Measurements from ENCODE around the gene RSPH6A.
"Not testable (repeated sequence)": the region's sequence is repeated elsewhere in the genome, so short reads cannot be mapped to it uniquely, and the experiment has no call there.

The RSPH6A gene

GRCh38 chr19:45801603-45802175 lies 13.4 kb downstream of the RSPH6A start:
- H3K9me3 ChIP-seq (ENCODE audit: control insufficient read depth, low read length) = no peaks in the 10 kb centered on the region

DNA sequence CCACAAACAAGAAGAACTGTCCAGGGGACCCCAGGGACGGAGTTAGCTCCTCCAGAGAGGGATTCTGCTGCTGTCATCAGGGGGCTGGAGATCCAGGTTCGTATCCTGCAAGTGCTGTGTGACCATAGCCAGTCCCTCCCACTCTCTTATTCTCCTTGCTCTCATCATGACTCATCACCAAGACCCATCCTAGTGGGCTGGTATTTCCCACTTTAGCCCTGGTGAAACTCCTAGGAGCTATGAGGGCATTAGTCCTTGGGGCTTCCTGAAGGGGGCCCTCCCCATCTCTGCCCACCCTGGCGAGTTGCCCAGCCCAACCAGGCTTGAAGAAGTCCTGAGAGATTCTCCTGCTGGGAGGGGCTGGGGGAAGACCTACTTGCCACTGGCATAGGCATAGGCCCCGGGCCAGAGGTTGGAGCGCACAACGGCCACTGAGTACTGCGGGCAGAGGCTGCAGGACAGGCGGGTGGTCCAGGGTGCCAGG lies 15.0 kb downstream of the RSPH6A start:
- no peak for DNase-seq
- no peaks in the 10 kb centered on the region for H3K36me3 ChIP-seq (ENCODE audit: control insufficient read depth, insufficient read depth, low read length)
- no peak overlapping the region for H3K4me3 ChIP-seq (ENCODE audit: insufficient read depth, low read depth, low read length, poor library complexity, severe bottlenecking)
- H3K27me3 ChIP-seq (replicated peaks; ENCODE audit: control insufficient read depth, insufficient read depth, low read length, poor library complexity, severe bottlenecking) = peaks cover 10% of the 10 kb centered on the region
- H3K9me3 ChIP-seq (ENCODE audit: control insufficient read depth, low read length) = no peaks in the 10 kb centered on the region
- no peaks in the 10 kb centered on the region for H3K4me1 ChIP-seq (ENCODE audit: control insufficient read depth, insufficient read depth, low read length, poor library complexity, severe bottlenecking)
- no peak overlapping the region for H3K27ac ChIP-seq (ENCODE audit: insufficient read depth, low read length, poor library complexity, severe bottlenecking)

More at GRCh38 chr19:45801603-45802175, 13.4 kb downstream of the RSPH6A start:
- Histone ChIP-seq H3K4me3 (ENCODE audit: insufficient read depth, low read depth, low read length, poor library complexity, severe bottlenecking) (no peak overlapping the region), H3K27me3 (replicated peaks; ENCODE audit: control insufficient read depth, insufficient read depth, low read length, poor library complexity, severe bottlenecking) (peaks cover 10% of the 10 kb centered on the region), H3K4me1 (ENCODE audit: control insufficient read depth, insufficient read depth, low read length, poor library complexity, severe bottlenecking) (no peaks in the 10 kb centered on the region), H3K27ac (ENCODE audit: insufficient read depth, low read length, poor library complexity, severe bottlenecking) (no peak overlapping the region), H3K36me3 (ENCODE audit: control insufficient read depth, insufficient read depth, low read length) (no peaks in the 10 kb centered on the region)
- no peak for DNase-seq

- H3K27me3 ChIP-seq (replicated peaks; ENCODE audit: control insufficient read depth, insufficient read depth, low read length, poor library complexity, severe bottlenecking) = peaks cover 14% of the 10 kb centered on the region
These were observed 15.6 kb downstream of the RSPH6A start for GRCh38 chr19:45799541-45799940.

GRCh38 chr19:45798995-45799517 lies 16.1 kb downstream of the RSPH6A start:
- H3K36me3 ChIP-seq (ENCODE audit: control insufficient read depth, insufficient read depth, low read length) = no peaks in the 10 kb centered on the region
- H3K4me1 ChIP-seq (ENCODE audit: control insufficient read depth, insufficient read depth, low read length, poor library complexity, severe bottlenecking) = no peaks in the 10 kb centered on the region
- peak; percentile 32 to 53 (median 36) for DNase-seq
- H3K27me3 ChIP-seq (replicated peaks; ENCODE audit: control insufficient read depth, insufficient read depth, low read length, poor library complexity, severe bottlenecking) = peaks cover 15% of the 10 kb centered on the region
- H3K9me3 ChIP-seq (ENCODE audit: control insufficient read depth, low read length) = no peaks in the 10 kb centered on the region
- H3K27ac ChIP-seq (ENCODE audit: insufficient read depth, low read length, poor library complexity, severe bottlenecking) = no peak overlapping the region
- no peak overlapping the region for H3K4me3 ChIP-seq (ENCODE audit: insufficient read depth, low read depth, low read length, poor library complexity, severe bottlenecking)

More at GRCh38 chr19:45799541-45799940, 15.6 kb downstream of the RSPH6A start:
- H3K36me3 ChIP-seq (ENCODE audit: control insufficient read depth, insufficient read depth, low read length); H3K4me3 ChIP-seq (ENCODE audit: insufficient read depth, low read depth, low read length, poor library complexity, severe bottlenecking); H3K4me1 ChIP-seq (ENCODE audit: control insufficient read depth, insufficient read depth, low read length, poor library complexity, severe bottlenecking); DNase-seq; H3K27ac ChIP-seq (ENCODE audit: insufficient read depth, low read length, poor library complexity, severe bottlenecking); H3K9me3 ChIP-seq (ENCODE audit: control insufficient read depth, low read length): not testable (repeated sequence)

- H3K27ac ChIP-seq (ENCODE audit: insufficient read depth, low read length, poor library complexity, severe bottlenecking) = no peak overlapping the region
- peaks cover 28% of the 10 kb centered on the region for H3K4me1 ChIP-seq (ENCODE audit: control insufficient read depth, insufficient read depth, low read length, poor library complexity, severe bottlenecking)
- no peaks in the 10 kb centered on the region for H3K36me3 ChIP-seq (ENCODE audit: control insufficient read depth, insufficient read depth, low read length)
- H3K27me3 ChIP-seq (replicated peaks; ENCODE audit: control insufficient read depth, insufficient read depth, low read length, poor library complexity, severe bottlenecking) = peaks cover 9% of the 10 kb centered on the region
- H3K4me3 ChIP-seq (ENCODE audit: insufficient read depth, low read depth, low read length, poor library complexity, severe bottlenecking) = no peak overlapping the region
- no peak for DNase-seq
- no peaks in the 10 kb centered on the region for H3K9me3 ChIP-seq (ENCODE audit: control insufficient read depth, low read length)
These were observed 20.5 kb downstream of the RSPH6A start for GRCh38 chr19:45794627-45795026.

- Histone ChIP-seq H3K36me3 (ENCODE audit: control insufficient read depth, insufficient read depth, low read length) (peaks cover 5% of the 10 kb centered on the region), H3K4me1 (ENCODE audit: control insufficient read depth, insufficient read depth, low read length, poor library complexity, severe bottlenecking) (peaks cover 28% of the 10 kb centered on the region), H3K27ac (ENCODE audit: insufficient read depth, low read length, poor library complexity, severe bottlenecking) (no peak overlapping the region), H3K27me3 (replicated peaks; ENCODE audit: control insufficient read depth, insufficient read depth, low read length, poor library complexity, severe bottlenecking) (peaks cover 5% of the 10 kb centered on the region), H3K9me3 (ENCODE audit: control insufficient read depth, low read length) (no peaks in the 10 kb centered on the region), H3K4me3 (ENCODE audit: insufficient read depth, low read depth, low read length, poor library complexity, severe bottlenecking) (no peak overlapping the region)
- DNase-seq = no peak
These were observed 21.2 kb downstream of the RSPH6A start for GRCh38 chr19:45793876-45794275.

DNA sequence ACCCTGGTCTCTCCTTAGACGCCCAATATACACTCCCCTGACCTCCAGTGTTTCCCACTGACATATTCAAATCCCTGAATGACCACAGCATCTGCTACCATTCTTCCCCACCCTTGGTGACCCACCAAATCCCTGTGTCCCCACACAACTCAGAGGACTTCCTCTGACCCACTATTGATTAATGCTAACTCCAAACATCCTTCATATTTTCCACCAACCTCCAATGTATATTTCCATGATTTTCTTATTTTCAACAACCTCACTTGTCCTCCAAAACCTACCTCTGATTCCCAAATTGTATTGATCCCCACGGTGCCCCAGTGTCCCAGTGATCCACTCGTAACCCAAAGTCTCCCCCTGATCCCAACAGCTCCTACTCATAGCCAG lies 21.9 kb downstream of the RSPH6A start:
- Histone ChIP-seq H3K27ac (ENCODE audit: insufficient read depth, low read length, poor library complexity, severe bottlenecking) (no peak overlapping the region), H3K36me3 (ENCODE audit: control insufficient read depth, insufficient read depth, low read length) (peaks cover 9% of the 10 kb centered on the region), H3K27me3 (replicated peaks; ENCODE audit: control insufficient read depth, insufficient read depth, low read length, poor library complexity, severe bottlenecking) (peaks cover 5% of the 10 kb centered on the region), H3K4me1 (ENCODE audit: control insufficient read depth, insufficient read depth, low read length, poor library complexity, severe bottlenecking) (peaks cover 28% of the 10 kb centered on the region), H3K9me3 (ENCODE audit: control insufficient read depth, low read length) (no peaks in the 10 kb centered on the region), H3K4me3 (ENCODE audit: insufficient read depth, low read depth, low read length, poor library complexity, severe bottlenecking) (peak overlapping the region; percentile 49)
- DNase-seq = no peak

GRCh38 chr19:45792470-45793177 lies 22.5 kb downstream of the RSPH6A start, which contains the start of gene DMWD:
Gene DMWD, minus strand, starts transcription at chr19:45792845. Its CDS starts 89 bp downstream, at chr19:45792756.
- DNase-seq = peak; percentile 97 to 99 (median 98)
- no peak within 1 kb of the TSS for H3K27ac ChIP-seq (ENCODE audit: insufficient read depth, low read length, poor library complexity, severe bottlenecking)
- H3K4me1 ChIP-seq (ENCODE audit: control insufficient read depth, insufficient read depth, low read length, poor library complexity, severe bottlenecking) = peaks cover 28% of the 10 kb centered on the region
- peak within 1 kb of the TSS; percentile 49 for H3K4me3 ChIP-seq (ENCODE audit: insufficient read depth, low read depth, low read length, poor library complexity, severe bottlenecking)
- H3K9me3 ChIP-seq (ENCODE audit: control insufficient read depth, low read length) = no peaks in the 10 kb centered on the region
- peaks cover 9% of the 10 kb centered on the region for H3K36me3 ChIP-seq (ENCODE audit: control insufficient read depth, insufficient read depth, low read length)
- H3K27me3 ChIP-seq (replicated peaks; ENCODE audit: control insufficient read depth, insufficient read depth, low read length, poor library complexity, severe bottlenecking) = peaks cover 5% of the 10 kb centered on the region

- no peak overlapping the region for H3K27ac ChIP-seq (ENCODE audit: insufficient read depth, low read length, poor library complexity, severe bottlenecking)
- H3K9me3 ChIP-seq (ENCODE audit: control insufficient read depth, low read length) = no peaks in the 10 kb centered on the region
- H3K27me3 ChIP-seq (replicated peaks; ENCODE audit: control insufficient read depth, insufficient read depth, low read length, poor library complexity, severe bottlenecking) = peaks cover 5% of the 10 kb centered on the region
- peaks cover 11% of the 10 kb centered on the region for H3K36me3 ChIP-seq (ENCODE audit: control insufficient read depth, insufficient read depth, low read length)
- DNase-seq = no peak
- H3K4me1 ChIP-seq (ENCODE audit: control insufficient read depth, insufficient read depth, low read length, poor library complexity, severe bottlenecking) = peaks cover 28% of the 10 kb centered on the region
- H3K4me3 ChIP-seq (ENCODE audit: insufficient read depth, low read depth, low read length, poor library complexity, severe bottlenecking) = peak overlapping the region; percentile 49
These were observed 23.2 kb downstream of the RSPH6A start for GRCh38 chr19:45791744-45792469.
